Endothelial cell of umbilical vein (primary cell): ENCODE results near the gene ZNF438.

Source experiments
- FOS ChIP-seq: IDR thresholded peaks from 2 replicates; pipeline ENCODE4 v1.6.1; 2011; ENCODE audit warnings: mild to moderate bottlenecking, low read length, moderate library complexity, borderline replicate concordance; ENCODE audit not compliant: insufficient read depth
- MYC ChIP-seq: IDR thresholded peaks from one replicate; pipeline ENCODE4 v1.6.1; 2011; ENCODE audit warnings: mild to moderate bottlenecking, low read depth, low read length
- POLR2A ChIP-seq: IDR thresholded peaks from 2 replicates; pipeline ENCODE4 v1.6.1; 2012; ENCODE audit warnings: low read depth, mild to moderate bottlenecking, control low read depth, low read length
- TF ChIP-seq, protein P1 (sequence below), 2 donors: IDR thresholded peaks; 1 replicate in 1 of 2; 2 replicates in 1 of 2; pipeline ENCODE4 v1.5.1; 2011; ENCODE audit warnings: low read length in 2 of 2, mild to moderate bottlenecking in 2 of 2, moderate library complexity in 2 of 2, control low read depth in 1 of 2, inconsistent platforms in 1 of 2, low read depth in 1 of 2; ENCODE audit not compliant: insufficient read depth in 1 of 2; ENCODE audit errors: extremely low read depth in 1 of 2
- TF ChIP-seq, protein P2 (sequence below): IDR thresholded peaks from 2 replicates; pipeline ENCODE4 v1.6.1; 2011; ENCODE audit not compliant: insufficient read depth, insufficient read length

DNA sequence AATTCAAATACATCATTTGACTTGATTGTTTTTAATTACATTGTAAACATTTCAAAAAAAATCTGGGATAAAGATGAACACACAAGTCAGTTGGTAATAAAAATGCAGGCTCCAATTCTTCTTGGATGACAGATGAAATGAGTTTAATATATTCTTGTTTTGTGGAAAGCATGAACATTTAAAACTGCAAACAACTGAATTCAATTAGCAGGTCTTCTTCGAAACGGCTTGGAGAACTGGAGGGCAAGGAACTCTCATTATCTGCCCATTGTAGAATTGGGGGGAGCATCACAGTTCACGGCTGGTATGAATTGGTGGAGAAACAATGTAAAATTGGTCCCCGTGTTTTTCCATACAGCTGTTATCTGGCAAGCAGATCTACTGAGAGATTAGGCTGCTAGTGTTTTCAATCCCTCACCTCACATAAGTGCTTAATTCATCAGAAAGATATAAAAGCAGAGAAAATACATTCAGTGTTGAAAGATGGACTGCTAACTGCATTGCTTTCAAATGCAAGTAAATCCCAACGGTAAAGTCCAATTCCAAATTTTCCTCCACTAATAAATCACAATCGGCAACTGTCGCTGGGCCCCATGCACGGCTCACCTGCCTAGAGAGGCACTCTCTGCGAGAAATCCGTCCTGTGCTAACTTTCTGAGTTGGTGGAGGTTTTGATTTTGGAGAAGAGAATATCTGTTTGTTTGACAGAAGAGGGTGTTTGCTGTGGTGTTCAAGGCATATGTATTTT, 199.5 kb downstream of the ZNF438 start:
- TF ChIP-seq, protein P1, sequence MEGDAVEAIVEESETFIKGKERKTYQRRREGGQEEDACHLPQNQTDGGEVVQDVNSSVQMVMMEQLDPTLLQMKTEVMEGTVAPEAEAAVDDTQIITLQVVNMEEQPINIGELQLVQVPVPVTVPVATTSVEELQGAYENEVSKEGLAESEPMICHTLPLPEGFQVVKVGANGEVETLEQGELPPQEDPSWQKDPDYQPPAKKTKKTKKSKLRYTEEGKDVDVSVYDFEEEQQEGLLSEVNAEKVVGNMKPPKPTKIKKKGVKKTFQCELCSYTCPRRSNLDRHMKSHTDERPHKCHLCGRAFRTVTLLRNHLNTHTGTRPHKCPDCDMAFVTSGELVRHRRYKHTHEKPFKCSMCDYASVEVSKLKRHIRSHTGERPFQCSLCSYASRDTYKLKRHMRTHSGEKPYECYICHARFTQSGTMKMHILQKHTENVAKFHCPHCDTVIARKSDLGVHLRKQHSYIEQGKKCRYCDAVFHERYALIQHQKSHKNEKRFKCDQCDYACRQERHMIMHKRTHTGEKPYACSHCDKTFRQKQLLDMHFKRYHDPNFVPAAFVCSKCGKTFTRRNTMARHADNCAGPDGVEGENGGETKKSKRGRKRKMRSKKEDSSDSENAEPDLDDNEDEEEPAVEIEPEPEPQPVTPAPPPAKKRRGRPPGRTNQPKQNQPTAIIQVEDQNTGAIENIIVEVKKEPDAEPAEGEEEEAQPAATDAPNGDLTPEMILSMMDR (IDR thresholded peaks at IDR 0.05; ENCODE audit: extremely low read depth in 1 of 2, insufficient read depth in 1 of 2, low read depth in 1 of 2, low read length in 2 of 2) = no peak
- TF ChIP-seq, protein P2, sequence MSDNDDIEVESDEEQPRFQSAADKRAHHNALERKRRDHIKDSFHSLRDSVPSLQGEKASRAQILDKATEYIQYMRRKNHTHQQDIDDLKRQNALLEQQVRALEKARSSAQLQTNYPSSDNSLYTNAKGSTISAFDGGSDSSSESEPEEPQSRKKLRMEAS = no peak
- TF ChIP-seq MYC (no peak), POLR2A (no peak), FOS (no peak)
